ENCODE measurements around the gene XPNPEP1.

Gene XPNPEP1

GRCh38 chr10:109947111-109947920 is 24.0 kb upstream of the XPNPEP1 start:
- no peak for DNase-seq

GRCh38 chr10:109946680-109947079 is 23.4 kb upstream of the XPNPEP1 start:
- no peak for DNase-seq

GRCh38 chr10:109945473-109946177 is 22.3 kb upstream of the XPNPEP1 start:
- no peak for DNase-seq

GRCh38 chr10:109944613-109945012 is 21.3 kb upstream of the XPNPEP1 start:
- no peak for DNase-seq

GRCh38 chr10:109941236-109941862 is 18.0 kb upstream of the XPNPEP1 start:
- no peak for DNase-seq

GRCh38 chr10:109940553-109940952 is 17.2 kb upstream of the XPNPEP1 start:
- DNase-seq: no peak

GRCh38 chr10:109940117-109940516 is 16.8 kb upstream of the XPNPEP1 start:
- no peak for DNase-seq

- DNase-seq: no peak
Observed at GRCh38 chr10:109939315-109939961, 16.1 kb upstream of the XPNPEP1 start.

- no peak for DNase-seq
Observed at GRCh38 chr10:109937460-109938065, 14.3 kb upstream of the XPNPEP1 start.

- no peak for DNase-seq
Observed at GRCh38 chr10:109934958-109935793, 11.9 kb upstream of the XPNPEP1 start.

- no peak for DNase-seq
Observed at GRCh38 chr10:109933984-109934565, 10.8 kb upstream of the XPNPEP1 start.

GRCh38 chr10:109932968-109933367 is 9.7 kb upstream of the XPNPEP1 start:
- no peak for DNase-seq

GRCh38 chr10:109932391-109932790 is 9.1 kb upstream of the XPNPEP1 start:
- DNase-seq: no peak

GRCh38 chr10:109931163-109931562 is 7.9 kb upstream of the XPNPEP1 start:
- peak; percentile 48 for DNase-seq

GRCh38 chr10:109929501-109930219 is 6.3 kb upstream of the XPNPEP1 start:
- no peak for DNase-seq

- no peak for DNase-seq
Observed at GRCh38 chr10:109928475-109928891, 5.2 kb upstream of the XPNPEP1 start.

GRCh38 chr10:109926825-109927224 is 3.5 kb upstream of the XPNPEP1 start:
- no peak for DNase-seq

- no peak for DNase-seq
Observed at GRCh38 chr10:109926061-109926745, 2.9 kb upstream of the XPNPEP1 start.

GRCh38 chr10:109924967-109925620 is 1.8 kb upstream of the XPNPEP1 start:
- no peak for DNase-seq

GRCh38 chr10:109924087-109924486 is 776 bp upstream of the XPNPEP1 start:
- no peak for DNase-seq

All from NCI-H1694 treated with DMSO at 0.1 percent for 48 hours (cell line).